ENCODE measurements around the gene AKAP13.

The AKAP13 gene

GRCh38 chr15:85672332-85673084, 292.1 kb downstream of the AKAP13 start:
- no peak for DNase-seq (ENCODE audit: low spot score)

- no peak for DNase-seq (ENCODE audit: low spot score)
Measured at GRCh38 chr15:85673326-85673725, 292.9 kb downstream of the AKAP13 start.

GRCh38 chr15:85676342-85677098, 296.1 kb downstream of the AKAP13 start:
- no peak for DNase-seq (ENCODE audit: low spot score)

- no peak for DNase-seq (ENCODE audit: low spot score)
Measured at GRCh38 chr15:85679231-85679630, 298.8 kb downstream of the AKAP13 start.

GRCh38 chr15:85681386-85681785, 301.0 kb downstream of the AKAP13 start:
- no peak for DNase-seq (ENCODE audit: low spot score)

- no peak for DNase-seq (ENCODE audit: low spot score)
Measured at GRCh38 chr15:85684174-85684710, 303.8 kb downstream of the AKAP13 start.

GRCh38 chr15:85685356-85685755, 305.0 kb downstream of the AKAP13 start:
- DNase-seq (ENCODE audit: low spot score): no peak

- DNase-seq (ENCODE audit: low spot score): no peak
Measured at GRCh38 chr15:85687329-85687728, 306.9 kb downstream of the AKAP13 start.

GRCh38 chr15:85688711-85689110, 308.3 kb downstream of the AKAP13 start:
- DNase-seq (ENCODE audit: low spot score): no peak

GRCh38 chr15:85689729-85690128, 309.3 kb downstream of the AKAP13 start:
- no peak for DNase-seq (ENCODE audit: low spot score)

GRCh38 chr15:85690561-85691231, 310.3 kb downstream of the AKAP13 start:
- DNase-seq (ENCODE audit: low spot score): no peak

- no peak for DNase-seq (ENCODE audit: low spot score)
Measured at GRCh38 chr15:85691350-85692240, 311.2 kb downstream of the AKAP13 start.

GRCh38 chr15:85692321-85692720, 311.9 kb downstream of the AKAP13 start:
- DNase-seq (ENCODE audit: low spot score): no peak

- no peak for DNase-seq (ENCODE audit: low spot score)
Measured at GRCh38 chr15:85692873-85693272, 312.5 kb downstream of the AKAP13 start.

- no peak for DNase-seq (ENCODE audit: low spot score)
Measured at GRCh38 chr15:85693277-85693676, 312.9 kb downstream of the AKAP13 start.

GRCh38 chr15:85694091-85694490, 313.7 kb downstream of the AKAP13 start:
- no peak for DNase-seq (ENCODE audit: low spot score)

GRCh38 chr15:85700767-85701166, 320.4 kb downstream of the AKAP13 start:
- DNase-seq (ENCODE audit: low spot score): no peak

- DNase-seq (ENCODE audit: low spot score): no peak
Measured at GRCh38 chr15:85702321-85703101, 322.1 kb downstream of the AKAP13 start.

GRCh38 chr15:85704066-85704465, 323.7 kb downstream of the AKAP13 start:
- no peak for DNase-seq (ENCODE audit: low spot score)

GRCh38 chr15:85704720-85705429, 324.5 kb downstream of the AKAP13 start:
- DNase-seq (ENCODE audit: low spot score): no peak

All from HuH-7 (cell line).